K562 (cell line): ENCODE measurements around the gene VASH2. TPM values are rescaled to one million over a fixed set of nuclear protein-coding genes. Genes with fewer than 3 reads are reported as not detected.

Experiments used
- ATAC-seq: fragments of 200-7000 bp; cut with Tn5 transposase; 3 replicates; pipeline ENCODE4 v1.9.1; 2020; ENCODE audit warnings: moderate library complexity
- BruUV-seq: library from RNA; stranded (reverse); fragments of 400-500 nt; replicated peaks from 2 replicates; lab custom pipeline; 2021; lab: Mats Ljungman, UMichigan
- CTCF ChIA-PET: fragments of 300-600 bp; formaldehyde crosslinking; extraction: SDS; loops from one replicate; lab custom pipeline; 2021; ENCODE audit warnings: low intra/inter-chr PET ratio; lab: Yijun Ruan, JAX
- POLR2A ChIA-PET: fragments of 300-600, 350-650 bp; sonication (Branson Sonifier 250); formaldehyde crosslinking; extraction: SDS; loops from one replicate; lab custom pipeline; 2021; ENCODE audit warnings: antibody characterized with exemption, inconsistent platforms; lab: Yijun Ruan, JAX
- DNase-seq, 4 experiments: peaks; one replicate each; pipeline versions ENCODE4 v3.0.0 to v3.0.0-alpha.2; 2011 to 2018; ENCODE audit warnings: low spot score in 3 of 4, mixed read lengths in 3 of 4; ENCODE audit errors: extremely low read depth in 1 of 4
- FAIRE-seq: peaks from 2 replicates; lab custom pipeline; 2011; peaks lifted over from hg19 to GRCh38; lab: Jason Lieb, UNC
- H2AFZ ChIP-seq: 2 replicates; pipeline ENCODE4 v1.6.0; 2011; ENCODE audit warnings: low read depth, low read length, control low read depth, inconsistent platforms
- H3K27ac ChIP-seq: fragments of 200-600 bp; 3 replicates; pipeline ENCODE4 v1.8.0; 2011; ENCODE audit warnings: low read depth, mild to moderate bottlenecking, control low read depth, inconsistent platforms, low read length, moderate library complexity, mixed read lengths; ENCODE audit errors: extremely low read depth
- H3K27me3 ChIP-seq, 2 experiments: fragments of 300-600 bp in 1 of 2; 2 replicates in 1 of 2; 3 replicates in 1 of 2; pipeline versions ENCODE4 v1.6.0 to v1.8.0; 2011; ENCODE audit warnings: inconsistent platforms in 2 of 2, low read length in 2 of 2, mild to moderate bottlenecking in 1 of 2, mixed read lengths in 1 of 2, moderate library complexity in 1 of 2; ENCODE audit not compliant: control insufficient read depth in 2 of 2, insufficient read depth in 2 of 2
- H3K36me3 ChIP-seq: fragments of 300-600 bp; 3 replicates; pipeline ENCODE4 v1.8.0; 2011; ENCODE audit warnings: mild to moderate bottlenecking, low read length, inconsistent platforms; ENCODE audit not compliant: control insufficient read depth, insufficient read depth
- H3K4me1 ChIP-seq, 2 experiments: fragments of 200-600 bp in 1 of 2; replicated peaks in 1 of 2; 2 replicates in 1 of 2; 3 replicates in 1 of 2; pipeline versions ENCODE4 v1.5.1 to v1.8.0; 2011; ENCODE audit warnings: inconsistent platforms in 2 of 2, low read length in 2 of 2, mild to moderate bottlenecking in 1 of 2, mixed read lengths in 1 of 2, moderate library complexity in 1 of 2; ENCODE audit not compliant: control insufficient read depth in 2 of 2, insufficient read depth in 2 of 2
- H3K4me2 ChIP-seq: 2 replicates; pipeline ENCODE4 v1.6.1; 2011; ENCODE audit warnings: low read length, control low read depth, inconsistent platforms, mixed read lengths; ENCODE audit not compliant: insufficient read depth
- H3K4me3 ChIP-seq: fragments of 200-600 bp; sonication (generic), shearing (Covaris generic); 2 replicates; pipeline ENCODE4 v1.5.1; 2016; ENCODE audit warnings: control low read depth, inconsistent platforms
- H3K79me2 ChIP-seq: fragments of 200-600 bp; 3 replicates; pipeline ENCODE4 v1.8.0; 2011; ENCODE audit warnings: low read length, inconsistent platforms; ENCODE audit not compliant: control insufficient read depth, insufficient read depth
- H3K9ac ChIP-seq, 2 experiments: 2 replicates each; pipeline versions ENCODE4 v1.6.0 to v1.6.1; 2011; ENCODE audit warnings: low read depth in 2 of 2, low read length in 2 of 2, control low read depth in 1 of 2, inconsistent platforms in 1 of 2, mild to moderate bottlenecking in 1 of 2, mixed read lengths in 1 of 2; ENCODE audit not compliant: insufficient read depth in 1 of 2
- H3K9me1 ChIP-seq: one replicate; pipeline ENCODE4 v1.6.0; 2011; ENCODE audit warnings: inconsistent platforms, mild to moderate bottlenecking, low read length, moderate library complexity; ENCODE audit not compliant: control insufficient read depth, insufficient read depth
- H3K9me3 ChIP-seq: replicated peaks from 2 replicates; pipeline ENCODE4 v1.5.1; 2011; ENCODE audit warnings: low read depth, low read length, inconsistent platforms; ENCODE audit not compliant: control insufficient read depth, insufficient read depth
- H4K20me1 ChIP-seq: replicated peaks from 2 replicates; pipeline ENCODE4 v1.6.1; 2011; ENCODE audit warnings: low read length, inconsistent platforms, mixed read lengths; ENCODE audit not compliant: control insufficient read depth, insufficient read depth
- CBFA2T3 ChIP-seq: fragments of 450-650 bp; IDR thresholded peaks from 2 replicates; pipeline ENCODE4 v1.6.1; 2017
- CBX3 ChIP-seq, 2 experiments: IDR thresholded peaks; 1 replicate in 1 of 2; 2 replicates in 1 of 2; pipeline ENCODE4 v1.6.1; 2012; ENCODE audit warnings: inconsistent platforms in 2 of 2, low read length in 2 of 2, borderline replicate concordance in 1 of 2, control low read depth in 1 of 2
- CXXC5 ChIP-seq: fragments of 250-450 bp; sonication (Bioruptor Pico); IDR thresholded peaks from 2 replicates; pipeline ENCODE4 v1.8.0; 2022; ENCODE audit warnings: inconsistent platforms, mild to moderate bottlenecking, moderate library complexity
- FUS ChIP-seq: fragments of 200-400 bp; formaldehyde crosslinking; optimal IDR thresholded peaks from 2 replicates; pipeline ENCODE3; 2017; ENCODE audit warnings: low read depth, low read length
- MYC ChIP-seq, 2 experiments: fragments of 250-450 bp in 1 of 2; sonication (Bioruptor Pico) in 1 of 2; IDR thresholded peaks; 2 replicates each; pipeline versions ENCODE4 v1.5.1 to v1.6.1; 2012 to 2021; ENCODE audit warnings: low read depth in 2 of 2, borderline replicate concordance in 1 of 2, improper control_type of control experiment in 1 of 2, low read length in 1 of 2, mild to moderate bottlenecking in 1 of 2, moderate library complexity in 1 of 2
- NFXL1 ChIP-seq: fragments of 450-650 bp; formaldehyde crosslinking; IDR thresholded peaks from 2 replicates; pipeline ENCODE4 v1.4.0; 2021; ENCODE audit warnings: mild to moderate bottlenecking
- SMARCE1 ChIP-seq: fragments of 450-650 bp; IDR thresholded peaks from 2 replicates; pipeline ENCODE4 v1.7.1; 2016; ENCODE audit warnings: mild to moderate bottlenecking
- WHSC1 ChIP-seq: IDR thresholded peaks from one replicate; pipeline ENCODE4 v1.6.1; 2012; ENCODE audit warnings: low read length, control low read depth, inconsistent platforms
- ZNF165 ChIP-seq: fragments of 250-450 bp; sonication (Bioruptor Pico); IDR thresholded peaks from 2 replicates; pipeline ENCODE4 v1.4.0; 2020; ENCODE audit warnings: borderline replicate concordance
- ZNF197 ChIP-seq: fragments of 200-800 bp; sonication (Bioruptor generic); IDR thresholded peaks from 2 replicates; pipeline ENCODE4 v1.6.1; 2016; ENCODE audit warnings: low read depth, missing genetic modification characterization, missing compliant biosample characterization
- WGBS: fragments of 100-300 bp; shearing (Covaris generic); methylation state at CpG from one replicate; pipeline ENCODE4 v1.1.6; 2016; ENCODE audit warnings: low coverage, mixed read lengths; ENCODE audit not compliant: insufficient coverage; ENCODE audit errors: missing lambda C conversion rate; 5-methylcytosine and 5-hydroxymethylcytosine counted together
- in situ Hi-C: fragments of 300-500 bp; cut with MboI; formaldehyde crosslinking; loops from 4 replicates; pipeline ENCODE4 v1.15.0; 2018; ENCODE audit warnings: inconsistent platforms, mixed read lengths
- intact Hi-C: fragments of 100-400 bp; cut with micrococcal nuclease; formaldehyde crosslinking; loops from 2 replicates; pipeline ENCODE4 v1.14.2; 2022
- polyA plus RNA-seq, 8 experiments: library from polyadenylated mRNA; depleted of rRNA in 4 of 8; stranded (reverse) in 5 of 8; unstranded in 3 of 8; fragments of >200 nt; fragmentation: Nextera tagmentation in 2 of 8; fragmentation: Illumina TruSeq in 1 of 8; extraction: Ambion mirVana in 2 of 8; extraction: Trizol in 1 of 8; gene quantifications; 2 replicates each; pipeline versions ENCODE4 v1.2.1 to v1.2.3, GENCODE V29; 2011 to 2014; ENCODE audit warnings: inconsistent platforms in 1 of 8, missing spikeins in 1 of 8
- total RNA-seq, 7 experiments: library from RNA; depleted of rRNA in 6 of 7; stranded (reverse); fragments of >200 nt in 6 of 7; fragmentation: Illumina TruSeq in 2 of 7; extraction: Trizol in 2 of 7; gene quantifications; 2 replicates each; pipeline versions ENCODE4 v1.2.1 to v1.2.3, GENCODE V29; 2011 to 2021; ENCODE audit warnings: low replicate concordance in 1 of 7
- TF ChIP-seq, protein P1 (sequence below): fragments of 450-650 bp; formaldehyde crosslinking; conservative IDR thresholded peaks from 2 replicates; pipeline ENCODE4 v1.4.0; 2022; ENCODE audit warnings: mild to moderate bottlenecking, missing genetic modification characterization
- TF ChIP-seq, protein P2 (sequence below): fragments of 250-450 bp; sonication (Bioruptor Pico); IDR thresholded peaks from 2 replicates; pipeline ENCODE4 v1.5.1; 2021; ENCODE audit warnings: mild to moderate bottlenecking
- TF ChIP-seq, protein P3 (sequence below): fragments of 250-450 bp; sonication (Bioruptor Pico); IDR thresholded peaks from 2 replicates; pipeline ENCODE4 v1.4.0; 2020
- TF ChIP-seq, protein P4 (sequence below): sonication (generic); formaldehyde crosslinking; IDR thresholded peaks from 2 replicates; pipeline ENCODE4 v1.8.0; 2022; ENCODE audit warnings: missing genetic modification reagents, mild to moderate bottlenecking, moderate library complexity, borderline replicate concordance
- TF ChIP-seq, protein P5 (sequence below): fragments of 150-350 bp; conservative IDR thresholded peaks from 2 replicates; pipeline ENCODE4 v1.6.1; 2014; ENCODE audit warnings: low read length

VASH2 gene
- total and polyA plus RNA-seq, 9 of the 15 experiments (the other 6 are each of a cell fraction or from before 2014, with no cell fraction given) = 0.04 to 0.40 (median 0.10) TPM; not detected in 1

DNA sequence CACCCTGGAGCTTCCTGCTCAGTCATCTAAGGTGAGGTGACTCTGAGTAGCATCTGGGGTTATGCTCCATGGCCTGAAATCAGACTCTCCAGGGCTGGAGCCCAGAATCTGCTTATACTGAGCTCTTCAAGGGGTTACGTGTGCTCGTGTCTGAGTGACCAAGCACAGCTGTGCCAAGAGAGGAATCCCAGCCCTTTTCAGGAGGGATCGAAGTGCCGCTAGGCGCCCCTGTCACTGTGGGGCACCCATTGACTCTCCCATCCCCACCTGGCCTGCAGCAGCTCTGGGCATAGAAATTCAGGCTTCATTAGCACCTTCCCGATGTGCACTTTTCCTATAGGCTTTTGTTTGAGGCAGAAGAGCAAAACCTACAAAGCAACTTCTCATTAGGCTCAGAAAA, 13.8 kb downstream of the VASH2 start:
- FAIRE-seq (no peak), ATAC-seq (no peak), DNase-seq (no peak)
- no peak overlapping the region for H2AFZ ChIP-seq
- H3K4me3 ChIP-seq = no peak overlapping the region
- H3K36me3 ChIP-seq = no peaks in the 10 kb centered on the region
- H3K9me1 ChIP-seq = peaks cover 3% of the 10 kb centered on the region
- intact Hi-C loops = no loop called here
- no peaks in the 10 kb centered on the region for H3K79me2 ChIP-seq
- POLR2A ChIA-PET = no interaction called here
- in situ Hi-C loops = no loop called here
- H3K27me3 ChIP-seq = peaks cover 59 to 79% of the 10 kb centered on the region in 2 experiments
- no peak overlapping the region for H3K27ac ChIP-seq
- peaks cover 5% of the 10 kb centered on the region for H4K20me1 ChIP-seq
- CTCF ChIA-PET = no interaction called here
- WGBS = 0% methylated on average over 6 of the region's 6 CpGs
- no TSS peak for BruUV-seq
- no peak overlapping the region for H3K9ac ChIP-seq
- peaks cover 0 to 4% of the 10 kb centered on the region in 2 experiments; a peak in 2 of 5 replicates for H3K4me1 ChIP-seq
- no peaks in the 10 kb centered on the region for H3K9me3 ChIP-seq
- no peak overlapping the region for H3K4me2 ChIP-seq
- TF ChIP-seq, protein P1, sequence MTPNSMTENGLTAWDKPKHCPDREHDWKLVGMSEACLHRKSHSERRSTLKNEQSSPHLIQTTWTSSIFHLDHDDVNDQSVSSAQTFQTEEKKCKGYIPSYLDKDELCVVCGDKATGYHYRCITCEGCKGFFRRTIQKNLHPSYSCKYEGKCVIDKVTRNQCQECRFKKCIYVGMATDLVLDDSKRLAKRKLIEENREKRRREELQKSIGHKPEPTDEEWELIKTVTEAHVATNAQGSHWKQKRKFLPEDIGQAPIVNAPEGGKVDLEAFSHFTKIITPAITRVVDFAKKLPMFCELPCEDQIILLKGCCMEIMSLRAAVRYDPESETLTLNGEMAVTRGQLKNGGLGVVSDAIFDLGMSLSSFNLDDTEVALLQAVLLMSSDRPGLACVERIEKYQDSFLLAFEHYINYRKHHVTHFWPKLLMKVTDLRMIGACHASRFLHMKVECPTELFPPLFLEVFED (CRISPR knock-in tag) = no peak
- TF ChIP-seq ZNF165 (CRISPR knock-in tag) (no peak), CBX3 (IDR thresholded peaks at IDR 0.05; ENCODE audit: borderline replicate concordance in 1 of 2, low read length in 2 of 2) (no peak), MYC (IDR thresholded peaks at IDR 0.05; ENCODE audit: low read depth, low read length) (no peak), MYC (CRISPR knock-in tag; IDR thresholded peaks at IDR 0.05; ENCODE audit: borderline replicate concordance, low read depth) (no peak), SMARCE1 (no peak), CBFA2T3 (no peak), CXXC5 (no peak), NFXL1 (CRISPR knock-in tag) (no peak), FUS (no peak), ZNF197 (CRISPR knock-in tag) (no peak), WHSC1 (no peak)
- TF ChIP-seq, protein P2, sequence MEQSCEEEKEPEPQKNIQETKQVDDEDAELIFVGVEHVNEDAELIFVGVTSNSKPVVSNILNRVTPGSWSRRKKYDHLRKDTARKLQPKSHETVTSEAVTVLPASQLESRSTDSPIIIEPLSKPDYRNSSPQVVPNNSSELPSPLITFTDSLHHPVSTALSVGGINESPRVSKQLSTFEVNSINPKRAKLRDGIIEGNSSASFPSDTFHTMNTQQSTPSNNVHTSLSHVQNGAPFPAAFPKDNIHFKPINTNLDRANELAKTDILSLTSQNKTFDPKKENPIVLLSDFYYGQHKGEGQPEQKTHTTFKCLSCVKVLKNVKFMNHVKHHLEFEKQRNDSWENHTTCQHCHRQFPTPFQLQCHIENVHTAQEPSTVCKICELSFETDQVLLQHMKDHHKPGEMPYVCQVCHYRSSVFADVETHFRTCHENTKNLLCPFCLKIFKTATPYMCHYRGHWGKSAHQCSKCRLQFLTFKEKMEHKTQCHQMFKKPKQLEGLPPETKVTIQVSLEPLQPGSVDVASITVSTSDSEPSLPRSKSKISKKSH (CRISPR knock-in tag) = no peak
- TF ChIP-seq, protein P3, sequence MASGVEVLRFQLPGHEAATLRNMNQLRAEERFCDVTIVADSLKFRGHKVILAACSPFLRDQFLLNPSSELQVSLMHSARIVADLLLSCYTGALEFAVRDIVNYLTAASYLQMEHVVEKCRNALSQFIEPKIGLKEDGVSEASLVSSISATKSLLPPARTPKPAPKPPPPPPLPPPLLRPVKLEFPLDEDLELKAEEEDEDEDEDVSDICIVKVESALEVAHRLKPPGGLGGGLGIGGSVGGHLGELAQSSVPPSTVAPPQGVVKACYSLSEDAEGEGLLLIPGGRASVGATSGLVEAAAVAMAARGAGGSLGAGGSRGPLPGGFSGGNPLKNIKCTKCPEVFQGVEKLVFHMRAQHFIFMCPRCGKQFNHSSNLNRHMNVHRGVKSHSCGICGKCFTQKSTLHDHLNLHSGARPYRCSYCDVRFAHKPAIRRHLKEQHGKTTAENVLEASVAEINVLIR (CRISPR knock-in tag) = no peak
- TF ChIP-seq, protein P4, sequence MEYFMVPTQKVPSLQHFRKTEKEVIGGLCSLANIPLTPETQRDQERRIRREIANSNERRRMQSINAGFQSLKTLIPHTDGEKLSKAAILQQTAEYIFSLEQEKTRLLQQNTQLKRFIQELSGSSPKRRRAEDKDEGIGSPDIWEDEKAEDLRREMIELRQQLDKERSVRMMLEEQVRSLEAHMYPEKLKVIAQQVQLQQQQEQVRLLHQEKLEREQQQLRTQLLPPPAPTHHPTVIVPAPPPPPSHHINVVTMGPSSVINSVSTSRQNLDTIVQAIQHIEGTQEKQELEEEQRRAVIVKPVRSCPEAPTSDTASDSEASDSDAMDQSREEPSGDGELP (CRISPR knock-in tag) = no peak
- TF ChIP-seq, protein P5, sequence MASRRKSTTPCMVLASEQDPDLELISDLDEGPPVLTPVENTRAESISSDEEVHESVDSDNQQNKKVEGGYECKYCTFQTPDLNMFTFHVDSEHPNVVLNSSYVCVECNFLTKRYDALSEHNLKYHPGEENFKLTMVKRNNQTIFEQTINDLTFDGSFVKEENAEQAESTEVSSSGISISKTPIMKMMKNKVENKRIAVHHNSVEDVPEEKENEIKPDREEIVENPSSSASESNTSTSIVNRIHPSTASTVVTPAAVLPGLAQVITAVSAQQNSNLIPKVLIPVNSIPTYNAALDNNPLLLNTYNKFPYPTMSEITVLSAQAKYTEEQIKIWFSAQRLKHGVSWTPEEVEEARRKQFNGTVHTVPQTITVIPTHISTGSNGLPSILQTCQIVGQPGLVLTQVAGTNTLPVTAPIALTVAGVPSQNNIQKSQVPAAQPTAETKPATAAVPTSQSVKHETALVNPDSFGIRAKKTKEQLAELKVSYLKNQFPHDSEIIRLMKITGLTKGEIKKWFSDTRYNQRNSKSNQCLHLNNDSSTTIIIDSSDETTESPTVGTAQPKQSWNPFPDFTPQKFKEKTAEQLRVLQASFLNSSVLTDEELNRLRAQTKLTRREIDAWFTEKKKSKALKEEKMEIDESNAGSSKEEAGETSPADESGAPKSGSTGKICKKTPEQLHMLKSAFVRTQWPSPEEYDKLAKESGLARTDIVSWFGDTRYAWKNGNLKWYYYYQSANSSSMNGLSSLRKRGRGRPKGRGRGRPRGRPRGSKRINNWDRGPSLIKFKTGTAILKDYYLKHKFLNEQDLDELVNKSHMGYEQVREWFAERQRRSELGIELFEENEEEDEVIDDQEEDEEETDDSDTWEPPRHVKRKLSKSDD = no peak
